Glomerular visceral epithelial cell (primary cell): ENCODE measurements around the gene PIEZO1.

ENCODE experiments used
- DNase-seq: peaks from one replicate; pipeline ENCODE4 v3.0.0-alpha.2; 2016; ENCODE audit errors: extremely low spot score

PIEZO1 gene

GRCh38 chr16:88817785-88818574, 33.0 kb upstream of the PIEZO1 start:
- no peak for DNase-seq

- no peak for DNase-seq
Measured at GRCh38 chr16:88816736-88817535, 31.9 kb upstream of the PIEZO1 start.

- DNase-seq: peak; percentile 45
Measured at GRCh38 chr16:88815901-88816589, 31.0 kb upstream of the PIEZO1 start.

GRCh38 chr16:88815227-88815626, 30.2 kb upstream of the PIEZO1 start:
- DNase-seq: no peak

DNA sequence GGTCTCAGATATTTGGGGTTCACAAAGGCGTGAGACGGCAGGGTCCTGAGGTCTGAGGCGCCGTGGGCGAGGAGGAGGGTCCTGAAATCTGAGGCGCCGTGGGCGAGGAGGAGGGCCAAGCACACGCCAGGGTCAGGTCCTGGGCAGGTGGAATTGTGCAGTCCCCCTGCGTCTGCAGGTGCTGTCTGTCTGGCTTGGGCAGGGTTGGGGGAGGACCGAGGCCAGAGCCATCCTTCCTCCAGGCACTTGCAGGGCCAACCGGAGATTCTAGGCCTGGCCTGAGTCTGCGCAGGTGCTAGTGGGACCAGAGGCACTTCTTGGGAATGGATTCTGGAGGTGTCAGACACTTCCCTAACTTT, 29.1 kb upstream of the PIEZO1 start:
- no peak for DNase-seq

- DNase-seq: no peak
Measured at GRCh38 chr16:88813269-88814143, 28.5 kb upstream of the PIEZO1 start.

DNA sequence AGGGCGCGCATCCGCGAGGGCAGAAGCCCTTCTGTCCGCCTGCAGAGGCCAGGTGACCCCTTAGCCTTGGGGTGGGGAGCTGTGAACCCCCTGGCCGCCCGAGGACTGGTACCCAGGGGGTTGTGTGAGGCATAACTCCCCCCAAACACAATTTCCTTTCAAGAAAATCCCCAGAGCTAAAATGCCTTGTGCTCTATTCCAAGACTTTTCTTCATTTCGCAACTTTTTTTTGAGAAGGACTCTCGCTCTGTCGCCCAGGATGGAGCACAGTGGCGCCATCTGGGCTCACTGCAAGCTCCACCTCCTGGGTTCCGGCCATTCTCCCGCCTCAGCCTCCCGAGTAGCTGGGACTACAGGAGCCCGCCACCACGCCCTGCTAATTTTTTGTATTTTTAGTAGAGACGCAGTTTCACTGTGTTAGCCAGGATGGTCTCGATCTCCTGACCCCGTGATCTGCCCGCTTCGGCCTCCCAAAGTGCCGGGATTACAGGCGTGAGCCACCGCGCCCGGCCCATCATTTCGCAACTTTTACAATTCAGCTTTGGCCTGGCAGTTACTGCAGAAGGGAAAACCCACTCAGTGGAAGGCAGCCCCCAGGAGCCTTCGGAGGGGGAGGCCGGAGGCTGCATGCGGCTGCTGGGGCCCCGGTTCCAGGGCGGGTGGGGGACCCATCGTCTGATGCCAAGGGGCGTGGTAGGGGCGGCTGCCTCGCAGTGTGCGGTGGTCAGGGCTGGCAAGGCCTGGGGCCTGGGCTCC, 27.7 kb upstream of the PIEZO1 start:
- DNase-seq: no peak

- DNase-seq: peak; percentile 91
Measured at GRCh38 chr16:88811769-88812512, 26.9 kb upstream of the PIEZO1 start, which contains the start of gene APRT. TSS of gene APRT (minus strand) at chr16:88811928. CDS start at chr16:88811899, 29 bp downstream.

GRCh38 chr16:88810912-88811768, 26.1 kb upstream of the PIEZO1 start:
- DNase-seq: peak; percentile 82

GRCh38 chr16:88810166-88810911, 25.3 kb upstream of the PIEZO1 start:
- DNase-seq: peak; percentile 27

DNA sequence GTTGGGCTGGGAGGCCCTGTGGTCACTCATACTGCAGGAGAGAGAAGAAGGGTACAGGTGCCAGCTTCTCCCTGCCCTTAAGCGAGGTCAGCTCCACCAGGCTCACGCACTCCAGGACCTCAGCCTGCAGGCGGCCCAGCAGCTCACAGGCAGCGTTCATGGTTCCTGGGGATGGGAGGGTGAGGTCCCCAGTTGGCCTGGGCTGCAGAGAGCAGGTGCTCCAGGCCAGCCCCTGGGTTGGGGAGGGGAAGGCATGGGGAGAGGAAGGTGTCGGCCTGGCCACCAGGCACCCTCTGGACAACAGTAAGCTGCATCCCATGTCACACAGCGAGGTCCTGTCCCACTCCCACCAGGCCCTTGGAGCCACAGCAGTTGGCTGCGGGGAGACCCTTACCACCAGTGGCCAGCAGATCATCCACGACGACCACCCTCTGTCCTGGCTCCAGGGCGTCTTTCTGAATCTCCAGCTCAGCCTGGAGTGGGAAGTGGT, 24.7 kb upstream of the PIEZO1 start:
- peak; percentile 24 for DNase-seq

- DNase-seq: peak; percentile 30
Measured at GRCh38 chr16:88809068-88809675, 24.2 kb upstream of the PIEZO1 start.

DNA sequence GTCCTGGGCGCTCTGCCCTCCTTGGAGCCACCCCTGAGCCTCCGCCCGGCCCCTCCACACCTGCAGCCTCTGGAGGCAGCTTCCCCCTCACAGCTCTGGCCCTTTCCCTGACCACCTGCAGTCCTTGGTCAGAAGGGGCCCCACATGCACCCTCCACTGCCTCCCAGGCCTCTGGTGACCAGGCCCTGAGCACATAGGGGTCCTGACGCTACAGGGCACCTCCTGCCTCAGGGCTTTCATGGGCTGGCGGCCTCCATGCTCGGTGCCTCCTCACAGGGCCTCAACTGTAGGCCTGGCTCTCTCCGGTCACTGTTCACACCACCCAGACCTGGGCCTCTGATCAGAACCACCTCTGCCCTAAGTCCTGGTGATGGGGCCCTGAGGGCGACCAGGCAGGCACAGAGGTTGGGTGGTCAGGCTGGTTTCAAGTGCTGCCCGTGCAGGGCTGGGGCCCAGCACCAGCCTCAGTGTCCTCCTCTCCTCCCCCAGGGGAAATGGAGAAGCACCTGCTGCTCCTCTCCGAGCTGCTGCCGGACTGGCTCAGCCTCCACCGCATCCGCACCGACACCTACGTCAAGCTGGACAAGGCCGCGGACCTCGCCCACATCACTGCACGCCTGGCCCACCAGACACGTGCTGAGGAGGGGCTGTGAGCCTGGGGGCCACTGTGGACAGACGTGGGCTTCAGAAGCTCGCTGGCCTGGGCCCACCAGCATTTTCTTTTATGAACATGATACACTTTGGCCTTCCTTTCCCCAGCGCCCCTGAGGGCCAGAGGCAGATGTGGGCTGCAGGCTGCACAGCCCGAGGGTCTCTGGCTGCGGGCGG, 22.8 kb upstream of the PIEZO1 start:
- DNase-seq: no peak

GRCh38 chr16:88807142-88807625, 22.2 kb upstream of the PIEZO1 start:
- DNase-seq: no peak

- no peak for DNase-seq
Measured at GRCh38 chr16:88806491-88807111, 21.6 kb upstream of the PIEZO1 start.

- no peak for DNase-seq
Measured at GRCh38 chr16:88805887-88806393, 20.9 kb upstream of the PIEZO1 start.
